ENCODE data around the gene SPATA3.

SPATA3 gene

DNA sequence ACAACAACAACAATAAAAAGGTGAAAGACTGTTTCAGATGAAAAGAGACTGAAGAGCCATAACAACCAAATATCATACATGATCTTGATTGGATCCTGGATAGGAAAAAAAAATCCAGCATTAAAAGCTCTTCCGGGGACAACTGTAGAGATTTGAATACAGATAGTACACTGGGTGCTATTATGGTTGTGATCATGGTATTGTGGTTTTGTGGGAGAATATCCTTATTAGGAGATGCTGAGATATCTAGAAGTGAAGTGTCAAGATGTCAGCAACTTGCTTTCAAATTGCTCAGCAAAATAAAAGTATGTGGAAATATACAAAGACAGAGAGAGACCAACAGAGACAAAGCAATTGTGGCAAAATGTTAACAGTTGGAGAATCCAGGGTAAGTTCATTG lies 15.5 kb upstream of the SPATA3 start:
- no peak for DNase-seq (ENCODE audit: low read depth in 2 of 2)
- TF ChIP-seq, protein P1, sequence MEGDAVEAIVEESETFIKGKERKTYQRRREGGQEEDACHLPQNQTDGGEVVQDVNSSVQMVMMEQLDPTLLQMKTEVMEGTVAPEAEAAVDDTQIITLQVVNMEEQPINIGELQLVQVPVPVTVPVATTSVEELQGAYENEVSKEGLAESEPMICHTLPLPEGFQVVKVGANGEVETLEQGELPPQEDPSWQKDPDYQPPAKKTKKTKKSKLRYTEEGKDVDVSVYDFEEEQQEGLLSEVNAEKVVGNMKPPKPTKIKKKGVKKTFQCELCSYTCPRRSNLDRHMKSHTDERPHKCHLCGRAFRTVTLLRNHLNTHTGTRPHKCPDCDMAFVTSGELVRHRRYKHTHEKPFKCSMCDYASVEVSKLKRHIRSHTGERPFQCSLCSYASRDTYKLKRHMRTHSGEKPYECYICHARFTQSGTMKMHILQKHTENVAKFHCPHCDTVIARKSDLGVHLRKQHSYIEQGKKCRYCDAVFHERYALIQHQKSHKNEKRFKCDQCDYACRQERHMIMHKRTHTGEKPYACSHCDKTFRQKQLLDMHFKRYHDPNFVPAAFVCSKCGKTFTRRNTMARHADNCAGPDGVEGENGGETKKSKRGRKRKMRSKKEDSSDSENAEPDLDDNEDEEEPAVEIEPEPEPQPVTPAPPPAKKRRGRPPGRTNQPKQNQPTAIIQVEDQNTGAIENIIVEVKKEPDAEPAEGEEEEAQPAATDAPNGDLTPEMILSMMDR (IDR thresholded peaks at IDR 0.05; ENCODE audit: low read depth, low read length): no peak
- H3K4me3 ChIP-seq (replicated peaks in 1 of 2; ENCODE audit: low read depth in 2 of 2, low read length in 2 of 2): no peak overlapping the region

DNA sequence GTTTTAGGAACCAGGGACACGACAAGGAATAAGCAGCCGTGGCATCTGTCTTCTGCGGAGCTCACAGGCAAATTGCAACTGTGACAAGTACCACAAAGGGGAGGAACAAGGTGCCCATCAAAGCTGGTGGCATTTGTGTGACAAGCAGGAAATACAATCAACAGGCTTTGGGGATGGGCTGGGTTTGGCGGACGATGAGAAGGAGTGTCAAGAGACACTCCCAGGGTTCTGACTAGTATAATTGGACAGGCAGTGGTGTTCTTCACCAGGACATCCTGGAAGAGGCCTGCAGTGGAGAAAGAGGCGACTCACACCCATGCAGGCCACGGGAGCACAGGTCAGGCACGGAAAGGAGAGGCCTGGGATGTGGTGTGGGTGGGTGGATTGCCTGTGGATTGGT lies 14.2 kb upstream of the SPATA3 start:
- no peak overlapping the region for H3K4me3 ChIP-seq (replicated peaks in 1 of 2; ENCODE audit: low read depth in 2 of 2, low read length in 2 of 2)
- TF ChIP-seq, protein P1 (IDR thresholded peaks at IDR 0.05; ENCODE audit: low read depth, low read length): no peak
- DNase-seq (ENCODE audit: low read depth in 2 of 2): no peak

DNA sequence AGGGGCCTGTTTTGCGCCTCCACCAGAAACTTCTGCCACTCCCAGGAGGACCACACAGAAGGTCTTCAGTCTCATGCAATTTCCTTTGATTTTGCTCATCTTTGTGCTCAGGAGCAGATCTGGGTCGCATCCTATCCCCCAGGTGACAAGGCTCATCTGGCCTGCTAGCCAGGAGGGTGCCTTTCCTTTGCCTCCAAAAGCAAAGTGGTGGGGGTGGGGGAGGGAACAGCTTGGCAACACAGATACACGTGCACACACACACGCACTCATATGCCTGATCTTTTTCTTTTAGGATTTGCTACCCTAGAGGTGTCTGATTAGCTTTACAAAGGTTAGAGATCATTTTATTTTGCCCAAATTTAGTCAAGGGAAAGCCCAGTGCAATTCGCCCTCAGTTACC lies 13.8 kb upstream of the SPATA3 start:
- no peak for DNase-seq (ENCODE audit: low read depth in 2 of 2)
- H3K4me3 ChIP-seq (replicated peaks in 1 of 2; ENCODE audit: low read depth in 2 of 2, low read length in 2 of 2): no peak overlapping the region
- TF ChIP-seq, protein P1 (IDR thresholded peaks at IDR 0.05; ENCODE audit: low read depth, low read length): no peak

DNA sequence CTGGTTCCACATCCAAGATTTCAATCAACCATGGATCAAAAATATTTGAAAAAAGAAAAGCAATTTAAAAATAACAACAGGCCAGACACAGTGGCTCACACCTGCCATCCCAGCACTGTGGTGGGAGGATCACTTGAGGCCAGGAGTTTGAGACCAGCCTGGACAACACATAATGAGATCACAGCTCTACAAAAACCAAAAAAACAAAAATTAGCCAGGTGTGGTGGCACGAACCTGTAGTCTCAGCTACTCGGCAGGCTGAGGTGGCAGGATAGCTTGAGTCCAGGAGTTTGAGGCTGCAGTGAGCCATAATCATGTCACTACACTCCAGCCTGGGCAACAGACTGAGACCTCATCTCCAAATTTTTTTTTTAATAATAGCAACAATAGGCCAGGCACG lies 13.4 kb upstream of the SPATA3 start:
- no peak for DNase-seq (ENCODE audit: low read depth in 2 of 2)
- H3K4me3 ChIP-seq (replicated peaks in 1 of 2; ENCODE audit: low read depth in 2 of 2, low read length in 2 of 2): no peak overlapping the region
- TF ChIP-seq, protein P1 (IDR thresholded peaks at IDR 0.05; ENCODE audit: low read depth, low read length): no peak

DNA sequence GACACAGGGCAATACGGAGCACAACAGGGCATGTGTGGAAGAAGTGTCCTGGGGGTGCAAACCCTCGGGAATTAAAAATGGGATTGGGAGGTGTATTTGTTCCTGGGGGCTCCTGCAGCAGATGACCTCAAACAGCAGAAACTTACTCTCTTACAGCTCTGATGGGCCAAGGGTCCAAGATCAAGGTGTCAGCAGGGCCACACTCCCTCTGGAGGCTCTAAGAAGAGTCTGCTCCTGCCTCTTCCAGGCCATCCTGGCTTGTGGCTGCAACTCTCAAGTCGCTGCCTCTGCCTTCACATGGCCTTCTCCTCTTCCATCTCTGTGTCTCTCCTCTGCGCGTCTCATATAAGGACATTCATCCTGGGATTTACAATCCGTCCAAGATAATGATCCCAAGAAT lies 12.4 kb upstream of the SPATA3 start:
- no peak overlapping the region for H3K4me3 ChIP-seq (replicated peaks in 1 of 2; ENCODE audit: low read depth in 2 of 2, low read length in 2 of 2)
- TF ChIP-seq, protein P1 (IDR thresholded peaks at IDR 0.05; ENCODE audit: low read depth, low read length): no peak

DNA sequence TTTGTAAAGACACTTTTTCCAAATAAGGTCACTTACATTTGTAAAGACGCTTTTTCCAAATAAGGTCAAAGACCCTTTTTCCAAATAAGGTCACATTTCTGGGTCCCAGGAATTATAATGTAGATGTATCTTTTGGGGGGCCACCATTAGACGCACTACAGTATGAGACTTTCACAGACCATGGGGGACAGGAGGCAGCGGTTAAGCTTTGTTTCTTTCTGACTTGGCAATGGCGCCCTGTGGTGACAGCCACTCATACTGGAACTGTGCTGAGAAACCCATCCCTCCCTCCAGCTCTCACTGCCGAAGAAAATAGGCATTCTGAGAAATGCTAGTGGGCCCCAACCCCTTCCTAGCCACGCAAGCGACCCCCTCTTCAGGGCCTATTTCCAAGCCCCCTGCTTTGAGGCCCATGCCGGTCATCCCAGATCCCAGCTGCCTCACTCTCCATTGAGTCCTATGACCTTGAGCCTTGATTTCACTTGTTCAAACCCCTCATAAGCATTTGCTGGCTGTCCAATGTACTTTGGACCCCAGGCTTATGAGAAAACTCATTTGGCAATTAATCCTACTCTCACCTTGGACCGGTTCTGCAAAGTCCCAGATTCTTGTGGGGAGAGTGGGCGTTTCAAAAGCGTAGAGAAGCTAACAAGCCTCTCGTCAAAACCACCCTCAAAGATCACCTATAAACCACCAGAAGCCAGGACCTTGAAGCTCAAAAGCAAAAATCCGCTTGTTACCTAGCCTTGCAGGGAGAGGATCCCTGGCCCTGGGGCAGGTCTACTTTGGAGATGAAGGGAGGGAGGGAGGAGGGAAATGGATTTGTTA lies 11.3 kb upstream of the SPATA3 start:
- no peak overlapping the region for H3K4me3 ChIP-seq (replicated peaks in 1 of 2; ENCODE audit: low read depth in 2 of 2, low read length in 2 of 2)
- TF ChIP-seq, protein P1 (IDR thresholded peaks at IDR 0.05; ENCODE audit: low read depth, low read length): no peak
- no peak for DNase-seq (ENCODE audit: low read depth in 2 of 2)

More for the DNA sequence above, 12.4 kb upstream of the SPATA3 start:
- DNase-seq (ENCODE audit: low read depth in 2 of 2): no peak

Measured in cardiac fibroblast (primary cell).